ENCODE results near the gene SCRN2. TPM values are rescaled to one million over a fixed set of nuclear protein-coding genes. Genes with fewer than 3 reads are reported as not detected.

Gene SCRN2
- total and polyA plus RNA-seq, 2 of the 13 experiments (the other 11 are each of a cell fraction or from before 2014, with no cell fraction given) = 21.7 to 29.5 TPM

GRCh38 chr17:47840742-47841487 lies at the start of gene SCRN2 (continued):
- TF ChIP-seq, protein P1, sequence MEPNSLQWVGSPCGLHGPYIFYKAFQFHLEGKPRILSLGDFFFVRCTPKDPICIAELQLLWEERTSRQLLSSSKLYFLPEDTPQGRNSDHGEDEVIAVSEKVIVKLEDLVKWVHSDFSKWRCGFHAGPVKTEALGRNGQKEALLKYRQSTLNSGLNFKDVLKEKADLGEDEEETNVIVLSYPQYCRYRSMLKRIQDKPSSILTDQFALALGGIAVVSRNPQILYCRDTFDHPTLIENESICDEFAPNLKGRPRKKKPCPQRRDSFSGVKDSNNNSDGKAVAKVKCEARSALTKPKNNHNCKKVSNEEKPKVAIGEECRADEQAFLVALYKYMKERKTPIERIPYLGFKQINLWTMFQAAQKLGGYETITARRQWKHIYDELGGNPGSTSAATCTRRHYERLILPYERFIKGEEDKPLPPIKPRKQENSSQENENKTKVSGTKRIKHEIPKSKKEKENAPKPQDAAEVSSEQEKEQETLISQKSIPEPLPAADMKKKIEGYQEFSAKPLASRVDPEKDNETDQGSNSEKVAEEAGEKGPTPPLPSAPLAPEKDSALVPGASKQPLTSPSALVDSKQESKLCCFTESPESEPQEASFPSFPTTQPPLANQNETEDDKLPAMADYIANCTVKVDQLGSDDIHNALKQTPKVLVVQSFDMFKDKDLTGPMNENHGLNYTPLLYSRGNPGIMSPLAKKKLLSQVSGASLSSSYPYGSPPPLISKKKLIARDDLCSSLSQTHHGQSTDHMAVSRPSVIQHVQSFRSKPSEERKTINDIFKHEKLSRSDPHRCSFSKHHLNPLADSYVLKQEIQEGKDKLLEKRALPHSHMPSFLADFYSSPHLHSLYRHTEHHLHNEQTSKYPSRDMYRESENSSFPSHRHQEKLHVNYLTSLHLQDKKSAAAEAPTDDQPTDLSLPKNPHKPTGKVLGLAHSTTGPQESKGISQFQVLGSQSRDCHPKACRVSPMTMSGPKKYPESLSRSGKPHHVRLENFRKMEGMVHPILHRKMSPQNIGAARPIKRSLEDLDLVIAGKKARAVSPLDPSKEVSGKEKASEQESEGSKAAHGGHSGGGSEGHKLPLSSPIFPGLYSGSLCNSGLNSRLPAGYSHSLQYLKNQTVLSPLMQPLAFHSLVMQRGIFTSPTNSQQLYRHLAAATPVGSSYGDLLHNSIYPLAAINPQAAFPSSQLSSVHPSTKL (CRISPR knock-in tag; IDR thresholded peaks at IDR 0.05) = peak; percentile 58
- TF ChIP-seq PCBP1 (IDR thresholded peaks at IDR 0.05; ENCODE audit: borderline replicate concordance, low read depth, low read length) (0 out of 2 replicates have a peak, but pooled peaks have one; percentile 87), SALL2 (CRISPR knock-in tag; IDR thresholded peaks at IDR 0.05) (peak; percentile 62; the same call in 1 of the 2 replicates), RCOR2 (CRISPR knock-in tag; IDR thresholded peaks at IDR 0.05) (0 out of 2 replicates have a peak, but pooled peaks have one; percentile 30), SAFB2 (CRISPR knock-in tag; IDR thresholded peaks at IDR 0.05; ENCODE audit: borderline replicate concordance, low read depth) (peak; percentile 72), ZNF343 (CRISPR knock-in tag; IDR thresholded peaks at IDR 0.05) (no peak; the same call in 1 of the 2 replicates), ZNF205 (CRISPR knock-in tag; IDR thresholded peaks at IDR 0.05) (peak; percentile 66), THAP11 (CRISPR knock-in tag; IDR thresholded peaks at IDR 0.05) (peak; percentile 80), SOX13 (IDR thresholded peaks at IDR 0.05) (no peak), SOX13 (CRISPR knock-in tag; conservative IDR thresholded peaks at IDR 0.05 in 1 of 2, IDR thresholded peaks at IDR 0.05 in 1 of 2) (peak in 1 of 2 experiments; percentile 54; a peak in 2 of 4 replicates), ELF3 (CRISPR knock-in tag; IDR thresholded peaks at IDR 0.05) (peak; percentile 87), ZNF282 (IDR thresholded peaks at IDR 0.05; ENCODE audit: partially characterized antibody) (no peak), ZNF274 (CRISPR knock-in tag; IDR thresholded peaks at IDR 0.05) (peak; percentile 93; the same call in 1 of the 2 replicates), ZC3H13 (CRISPR knock-in tag; IDR thresholded peaks at IDR 0.05) (no peak), KMT2B (CRISPR knock-in tag; IDR thresholded peaks at IDR 0.05) (peak; percentile 72), MAX (IDR thresholded peaks at IDR 0.05) (peak; percentile 81)
- TF ChIP-seq, protein P2, sequence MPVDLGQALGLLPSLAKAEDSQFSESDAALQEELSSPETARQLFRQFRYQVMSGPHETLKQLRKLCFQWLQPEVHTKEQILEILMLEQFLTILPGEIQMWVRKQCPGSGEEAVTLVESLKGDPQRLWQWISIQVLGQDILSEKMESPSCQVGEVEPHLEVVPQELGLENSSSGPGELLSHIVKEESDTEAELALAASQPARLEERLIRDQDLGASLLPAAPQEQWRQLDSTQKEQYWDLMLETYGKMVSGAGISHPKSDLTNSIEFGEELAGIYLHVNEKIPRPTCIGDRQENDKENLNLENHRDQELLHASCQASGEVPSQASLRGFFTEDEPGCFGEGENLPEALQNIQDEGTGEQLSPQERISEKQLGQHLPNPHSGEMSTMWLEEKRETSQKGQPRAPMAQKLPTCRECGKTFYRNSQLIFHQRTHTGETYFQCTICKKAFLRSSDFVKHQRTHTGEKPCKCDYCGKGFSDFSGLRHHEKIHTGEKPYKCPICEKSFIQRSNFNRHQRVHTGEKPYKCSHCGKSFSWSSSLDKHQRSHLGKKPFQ (CRISPR knock-in tag; IDR thresholded peaks at IDR 0.05; ENCODE audit: insufficient replicate concordance) = peak; percentile 88
- TF ChIP-seq, protein P3, sequence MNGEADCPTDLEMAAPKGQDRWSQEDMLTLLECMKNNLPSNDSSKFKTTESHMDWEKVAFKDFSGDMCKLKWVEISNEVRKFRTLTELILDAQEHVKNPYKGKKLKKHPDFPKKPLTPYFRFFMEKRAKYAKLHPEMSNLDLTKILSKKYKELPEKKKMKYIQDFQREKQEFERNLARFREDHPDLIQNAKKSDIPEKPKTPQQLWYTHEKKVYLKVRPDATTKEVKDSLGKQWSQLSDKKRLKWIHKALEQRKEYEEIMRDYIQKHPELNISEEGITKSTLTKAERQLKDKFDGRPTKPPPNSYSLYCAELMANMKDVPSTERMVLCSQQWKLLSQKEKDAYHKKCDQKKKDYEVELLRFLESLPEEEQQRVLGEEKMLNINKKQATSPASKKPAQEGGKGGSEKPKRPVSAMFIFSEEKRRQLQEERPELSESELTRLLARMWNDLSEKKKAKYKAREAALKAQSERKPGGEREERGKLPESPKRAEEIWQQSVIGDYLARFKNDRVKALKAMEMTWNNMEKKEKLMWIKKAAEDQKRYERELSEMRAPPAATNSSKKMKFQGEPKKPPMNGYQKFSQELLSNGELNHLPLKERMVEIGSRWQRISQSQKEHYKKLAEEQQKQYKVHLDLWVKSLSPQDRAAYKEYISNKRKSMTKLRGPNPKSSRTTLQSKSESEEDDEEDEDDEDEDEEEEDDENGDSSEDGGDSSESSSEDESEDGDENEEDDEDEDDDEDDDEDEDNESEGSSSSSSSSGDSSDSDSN (CRISPR knock-in tag; IDR thresholded peaks at IDR 0.05) = peak; percentile 61
- TF ChIP-seq, protein P4, sequence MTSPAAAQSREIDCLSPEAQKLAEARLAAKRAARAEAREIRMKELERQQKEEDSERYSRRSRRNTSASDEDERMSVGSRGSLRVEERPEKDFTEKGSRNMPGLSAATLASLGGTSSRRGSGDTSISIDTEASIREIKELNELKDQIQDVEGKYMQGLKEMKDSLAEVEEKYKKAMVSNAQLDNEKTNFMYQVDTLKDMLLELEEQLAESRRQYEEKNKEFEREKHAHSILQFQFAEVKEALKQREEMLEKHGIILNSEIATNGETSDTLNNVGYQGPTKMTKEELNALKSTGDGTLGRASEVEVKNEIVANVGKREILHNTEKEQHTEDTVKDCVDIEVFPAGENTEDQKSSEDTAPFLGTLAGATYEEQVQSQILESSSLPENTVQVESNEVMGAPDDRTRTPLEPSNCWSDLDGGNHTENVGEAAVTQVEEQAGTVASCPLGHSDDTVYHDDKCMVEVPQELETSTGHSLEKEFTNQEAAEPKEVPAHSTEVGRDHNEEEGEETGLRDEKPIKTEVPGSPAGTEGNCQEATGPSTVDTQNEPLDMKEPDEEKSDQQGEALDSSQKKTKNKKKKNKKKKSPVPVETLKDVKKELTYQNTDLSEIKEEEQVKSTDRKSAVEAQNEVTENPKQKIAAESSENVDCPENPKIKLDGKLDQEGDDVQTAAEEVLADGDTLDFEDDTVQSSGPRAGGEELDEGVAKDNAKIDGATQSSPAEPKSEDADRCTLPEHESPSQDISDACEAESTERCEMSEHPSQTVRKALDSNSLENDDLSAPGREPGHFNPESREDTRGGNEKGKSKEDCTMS (CRISPR knock-in tag; conservative IDR thresholded peaks at IDR 0.05) = no peak

Measured in HepG2 (cell line).